K562 (cell line): ENCODE results near the gene LRRC8A. TPM values are rescaled to one million over a fixed set of nuclear protein-coding genes. Genes with fewer than 3 reads are reported as not detected.
A peak's percentile ranks its signal among the peaks of the same experiment; 100 is the strongest.

Experiments used
- ATF1 ChIP-seq, 2 experiments: fragments of 450-650 bp in 1 of 2; IDR thresholded peaks; 2 replicates each; pipeline ENCODE4 v1.6.1; 2016; ENCODE audit warnings: missing compliant biosample characterization in 1 of 2, missing genetic modification characterization in 1 of 2
- CC2D1A ChIP-seq: fragments of 450-650 bp; IDR thresholded peaks from 2 replicates; pipeline ENCODE4 v1.6.1; 2017; ENCODE audit warnings: mild to moderate bottlenecking
- CREBBP ChIP-seq: IDR thresholded peaks from one replicate; pipeline ENCODE4 v1.6.1; 2012; ENCODE audit warnings: low read depth, mild to moderate bottlenecking, control low read depth, inconsistent platforms, low read length
- ESRRA ChIP-seq: fragments of 450-650 bp; IDR thresholded peaks from 2 replicates; pipeline ENCODE4 v1.6.1; 2014; ENCODE audit warnings: low read depth, mild to moderate bottlenecking, moderate library complexity, borderline replicate concordance
- HLTF ChIP-seq: fragments of 450-650 bp; IDR thresholded peaks from 2 replicates; pipeline ENCODE4 v1.6.1; 2016
- HMGN3 ChIP-seq: IDR thresholded peaks from 2 replicates; pipeline ENCODE4 v1.6.1; 2011; ENCODE audit warnings: borderline replicate concordance, low read depth, mild to moderate bottlenecking, mixed read lengths, low read length; ENCODE audit not compliant: insufficient read length; ENCODE audit errors: extremely low read depth
- KDM1A ChIP-seq, 2 experiments: fragments of 450-650 bp; IDR thresholded peaks; 2 replicates each; pipeline ENCODE4 v1.6.1; 2016; ENCODE audit warnings: mild to moderate bottlenecking in 2 of 2
- KLF6 ChIP-seq: fragments of 250-450 bp; sonication (Bioruptor Pico); IDR thresholded peaks from 2 replicates; pipeline ENCODE4 v1.4.0; 2020; ENCODE audit warnings: mild to moderate bottlenecking, moderate library complexity, borderline replicate concordance
- MIER1 ChIP-seq: fragments of 450-650 bp; IDR thresholded peaks from 2 replicates; pipeline ENCODE4 v1.6.1; 2016; ENCODE audit warnings: antibody characterized with exemption, mild to moderate bottlenecking, low read depth
- NCOA4 ChIP-seq: fragments of 450-650 bp; IDR thresholded peaks from 2 replicates; pipeline ENCODE4 v1.6.1; 2018; ENCODE audit warnings: mild to moderate bottlenecking; ENCODE audit not compliant: partially characterized antibody
- POLR2AphosphoS5 ChIP-seq: IDR thresholded peaks from 2 replicates; pipeline ENCODE4 v1.6.1; 2011; ENCODE audit warnings: mild to moderate bottlenecking, low read depth, low read length, moderate library complexity; ENCODE audit not compliant: control insufficient read depth, insufficient read depth
- RBM39 ChIP-seq: fragments of 200-400 bp; formaldehyde crosslinking; optimal IDR thresholded peaks from 2 replicates; pipeline ENCODE3; 2018; ENCODE audit warnings: low read depth, low read length
- SAFB2 ChIP-seq: fragments of 200-400 bp; formaldehyde crosslinking; IDR thresholded peaks from 2 replicates; pipeline ENCODE4 v1.6.1; 2018; ENCODE audit warnings: borderline replicate concordance, low read length, low read depth, moderate library complexity; ENCODE audit not compliant: severe bottlenecking
- TCF7 ChIP-seq: sonication (generic); IDR thresholded peaks from 2 replicates; pipeline ENCODE4 v1.6.1; 2016; ENCODE audit warnings: antibody characterized with exemption, borderline replicate concordance
- TRIM24 ChIP-seq, 2 experiments: fragments of 450-650 bp; IDR thresholded peaks; 2 replicates each; pipeline ENCODE4 v1.6.1; 2016
- ZEB2 ChIP-seq: fragments of 450-650 bp; IDR thresholded peaks from 2 replicates; pipeline ENCODE4 v1.6.1; 2016
- ZNF830 ChIP-seq: fragments of 250-450 bp; sonication (Bioruptor Pico); IDR thresholded peaks from 2 replicates; pipeline ENCODE4 v1.5.0; 2021; ENCODE audit warnings: mild to moderate bottlenecking
- polyA plus RNA-seq, 8 experiments: library from polyadenylated mRNA; depleted of rRNA in 4 of 8; stranded (reverse) in 5 of 8; unstranded in 3 of 8; fragments of >200 nt; fragmentation: Nextera tagmentation in 2 of 8; fragmentation: Illumina TruSeq in 1 of 8; extraction: Ambion mirVana in 2 of 8; extraction: Trizol in 1 of 8; gene quantifications; 2 replicates each; pipeline versions ENCODE4 v1.2.1 to v1.2.3, GENCODE V29; 2011 to 2014; ENCODE audit warnings: inconsistent platforms in 1 of 8, missing spikeins in 1 of 8
- total RNA-seq, 7 experiments: library from RNA; depleted of rRNA in 6 of 7; stranded (reverse); fragments of >200 nt in 6 of 7; fragmentation: Illumina TruSeq in 2 of 7; extraction: Trizol in 2 of 7; gene quantifications; 2 replicates each; pipeline versions ENCODE4 v1.2.1 to v1.2.3, GENCODE V29; 2011 to 2021; ENCODE audit warnings: low replicate concordance in 1 of 7
- TF ChIP-seq, protein P1 (sequence below), 3 experiments: IDR thresholded peaks in 2 of 3; conservative IDR thresholded peaks in 1 of 3; 2 replicates each; pipeline ENCODE4 v1.5.1; 2011 to 2012; ENCODE audit warnings: low read length in 3 of 3, mild to moderate bottlenecking in 3 of 3, control low read depth in 2 of 3, improper control_type of control experiment in 1 of 3, inconsistent platforms in 1 of 3, low read depth in 1 of 3, mixed read lengths in 1 of 3, moderate library complexity in 1 of 3; ENCODE audit not compliant: insufficient read depth in 2 of 3
- TF ChIP-seq, protein P2 (sequence below): sonication (generic); formaldehyde crosslinking; IDR thresholded peaks from 2 replicates; pipeline ENCODE4 v1.5.0; 2020; ENCODE audit warnings: missing genetic modification reagents
- TF ChIP-seq, protein P3 (sequence below): sonication (generic); formaldehyde crosslinking; IDR thresholded peaks from 2 replicates; pipeline ENCODE4 v1.9.0; 2022; ENCODE audit warnings: mild to moderate bottlenecking, missing genetic modification reagents
- TF ChIP-seq, protein P4 (sequence below): sonication (generic); formaldehyde crosslinking; IDR thresholded peaks from 2 replicates; pipeline ENCODE4 v1.8.1; 2023; ENCODE audit warnings: missing genetic modification reagents, mild to moderate bottlenecking, borderline replicate concordance

Gene LRRC8A
- total and polyA plus RNA-seq, 9 of the 15 experiments (the other 6 are each of a cell fraction or from before 2014, with no cell fraction given): 2.9 to 24.7 (median 8.9) TPM

GRCh38 chr9:128870128-128870940 lies 11.6 kb upstream of the LRRC8A start (continued):
- TF ChIP-seq ZEB2: no peak
- peak; percentile 55; the same call in 1 of the 2 replicates for TF ChIP-seq POLR2AphosphoS5
- TF ChIP-seq KLF6 (CRISPR knock-in tag): no peak
- TF ChIP-seq, protein P1, sequence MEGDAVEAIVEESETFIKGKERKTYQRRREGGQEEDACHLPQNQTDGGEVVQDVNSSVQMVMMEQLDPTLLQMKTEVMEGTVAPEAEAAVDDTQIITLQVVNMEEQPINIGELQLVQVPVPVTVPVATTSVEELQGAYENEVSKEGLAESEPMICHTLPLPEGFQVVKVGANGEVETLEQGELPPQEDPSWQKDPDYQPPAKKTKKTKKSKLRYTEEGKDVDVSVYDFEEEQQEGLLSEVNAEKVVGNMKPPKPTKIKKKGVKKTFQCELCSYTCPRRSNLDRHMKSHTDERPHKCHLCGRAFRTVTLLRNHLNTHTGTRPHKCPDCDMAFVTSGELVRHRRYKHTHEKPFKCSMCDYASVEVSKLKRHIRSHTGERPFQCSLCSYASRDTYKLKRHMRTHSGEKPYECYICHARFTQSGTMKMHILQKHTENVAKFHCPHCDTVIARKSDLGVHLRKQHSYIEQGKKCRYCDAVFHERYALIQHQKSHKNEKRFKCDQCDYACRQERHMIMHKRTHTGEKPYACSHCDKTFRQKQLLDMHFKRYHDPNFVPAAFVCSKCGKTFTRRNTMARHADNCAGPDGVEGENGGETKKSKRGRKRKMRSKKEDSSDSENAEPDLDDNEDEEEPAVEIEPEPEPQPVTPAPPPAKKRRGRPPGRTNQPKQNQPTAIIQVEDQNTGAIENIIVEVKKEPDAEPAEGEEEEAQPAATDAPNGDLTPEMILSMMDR (IDR thresholded peaks at IDR 0.05 in 2 of 3, conservative IDR thresholded peaks at IDR 0.05 in 1 of 3; ENCODE audit: insufficient read depth in 2 of 3, low read depth in 1 of 3, low read length in 3 of 3): no peak
- TF ChIP-seq NCOA4: no peak
- TF ChIP-seq TCF7: no peak
- TF ChIP-seq, protein P2, sequence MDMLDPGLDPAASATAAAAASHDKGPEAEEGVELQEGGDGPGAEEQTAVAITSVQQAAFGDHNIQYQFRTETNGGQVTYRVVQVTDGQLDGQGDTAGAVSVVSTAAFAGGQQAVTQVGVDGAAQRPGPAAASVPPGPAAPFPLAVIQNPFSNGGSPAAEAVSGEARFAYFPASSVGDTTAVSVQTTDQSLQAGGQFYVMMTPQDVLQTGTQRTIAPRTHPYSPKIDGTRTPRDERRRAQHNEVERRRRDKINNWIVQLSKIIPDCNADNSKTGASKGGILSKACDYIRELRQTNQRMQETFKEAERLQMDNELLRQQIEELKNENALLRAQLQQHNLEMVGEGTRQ: no peak
- TF ChIP-seq HMGN3: no peak
- no peak for TF ChIP-seq MIER1
- no peak for TF ChIP-seq HLTF
- 0 out of 2 replicates have a peak, but pooled peaks have one; percentile 9 for TF ChIP-seq ESRRA
- TF ChIP-seq, protein P3, sequence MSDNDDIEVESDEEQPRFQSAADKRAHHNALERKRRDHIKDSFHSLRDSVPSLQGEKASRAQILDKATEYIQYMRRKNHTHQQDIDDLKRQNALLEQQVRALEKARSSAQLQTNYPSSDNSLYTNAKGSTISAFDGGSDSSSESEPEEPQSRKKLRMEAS (CRISPR knock-in tag): no peak
- TF ChIP-seq CREBBP: no peak
- TF ChIP-seq, protein P4, sequence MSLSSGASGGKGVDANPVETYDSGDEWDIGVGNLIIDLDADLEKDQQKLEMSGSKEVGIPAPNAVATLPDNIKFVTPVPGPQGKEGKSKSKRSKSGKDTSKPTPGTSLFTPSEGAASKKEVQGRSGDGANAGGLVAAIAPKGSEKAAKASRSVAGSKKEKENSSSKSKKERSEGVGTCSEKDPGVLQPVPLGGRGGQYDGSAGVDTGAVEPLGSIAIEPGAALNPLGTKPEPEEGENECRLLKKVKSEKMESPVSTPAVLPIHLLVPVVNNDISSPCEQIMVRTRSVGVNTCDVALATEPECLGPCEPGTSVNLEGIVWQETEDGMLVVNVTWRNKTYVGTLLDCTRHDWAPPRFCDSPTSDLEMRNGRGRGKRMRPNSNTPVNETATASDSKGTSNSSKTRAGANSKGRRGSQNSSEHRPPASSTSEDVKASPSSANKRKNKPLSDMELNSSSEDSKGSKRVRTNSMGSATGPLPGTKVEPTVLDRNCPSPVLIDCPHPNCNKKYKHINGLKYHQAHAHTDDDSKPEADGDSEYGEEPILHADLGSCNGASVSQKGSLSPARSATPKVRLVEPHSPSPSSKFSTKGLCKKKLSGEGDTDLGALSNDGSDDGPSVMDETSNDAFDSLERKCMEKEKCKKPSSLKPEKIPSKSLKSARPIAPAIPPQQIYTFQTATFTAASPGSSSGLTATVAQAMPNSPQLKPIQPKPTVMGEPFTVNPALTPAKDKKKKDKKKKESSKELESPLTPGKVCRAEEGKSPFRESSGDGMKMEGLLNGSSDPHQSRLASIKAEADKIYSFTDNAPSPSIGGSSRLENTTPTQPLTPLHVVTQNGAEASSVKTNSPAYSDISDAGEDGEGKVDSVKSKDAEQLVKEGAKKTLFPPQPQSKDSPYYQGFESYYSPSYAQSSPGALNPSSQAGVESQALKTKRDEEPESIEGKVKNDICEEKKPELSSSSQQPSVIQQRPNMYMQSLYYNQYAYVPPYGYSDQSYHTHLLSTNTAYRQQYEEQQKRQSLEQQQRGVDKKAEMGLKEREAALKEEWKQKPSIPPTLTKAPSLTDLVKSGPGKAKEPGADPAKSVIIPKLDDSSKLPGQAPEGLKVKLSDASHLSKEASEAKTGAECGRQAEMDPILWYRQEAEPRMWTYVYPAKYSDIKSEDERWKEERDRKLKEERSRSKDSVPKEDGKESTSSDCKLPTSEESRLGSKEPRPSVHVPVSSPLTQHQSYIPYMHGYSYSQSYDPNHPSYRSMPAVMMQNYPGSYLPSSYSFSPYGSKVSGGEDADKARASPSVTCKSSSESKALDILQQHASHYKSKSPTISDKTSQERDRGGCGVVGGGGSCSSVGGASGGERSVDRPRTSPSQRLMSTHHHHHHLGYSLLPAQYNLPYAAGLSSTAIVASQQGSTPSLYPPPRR (CRISPR knock-in tag): no peak
- no peak for TF ChIP-seq ATF1 (CRISPR knock-in tag; IDR thresholded peaks at IDR 0.05)
- peak; percentile 43; the same call in 1 of the 2 replicates for TF ChIP-seq ATF1 (tag; IDR thresholded peaks at IDR 0.05)
- TF ChIP-seq CC2D1A: peak; percentile 40; the same call in 1 of the 2 replicates
- TF ChIP-seq SAFB2: no peak
- TF ChIP-seq TRIM24 (IDR thresholded peaks at IDR 0.05): peak; percentile 83 to 87
- no peak for TF ChIP-seq ZNF830 (CRISPR knock-in tag)
- peak; percentile 87 to 90 for TF ChIP-seq KDM1A (IDR thresholded peaks at IDR 0.05)
- no peak for TF ChIP-seq RBM39
